HL-60 (cell line): Measurements from ENCODE around the gene HOXD4.

Experiments used
- DNase-seq, 2 experiments: peaks; one replicate each; pipeline ENCODE4 v3.0.0-alpha.2; 2010 to 2020; ENCODE audit warnings: low read depth in 1 of 2, low spot score in 1 of 2
- H3K27ac ChIP-seq: fragments of 250-450 bp; sonication (Bioruptor Pico); replicated peaks from 2 replicates; pipeline ENCODE4 v1.5.1; 2020; ENCODE audit warnings: mild to moderate bottlenecking, moderate library complexity
- H3K27me3 ChIP-seq: fragments of 250-450 bp; sonication (Bioruptor Pico); 2 replicates; pipeline ENCODE4 v1.5.1; 2021; ENCODE audit warnings: mild to moderate bottlenecking, moderate library complexity; ENCODE audit not compliant: insufficient read depth, poor library complexity, severe bottlenecking
- H3K4me3 ChIP-seq: replicated peaks from 2 replicates; pipeline ENCODE4 v1.5.1; 2011; ENCODE audit warnings: mild to moderate bottlenecking, control low read depth, low read length; ENCODE audit not compliant: insufficient read depth
- GABPA ChIP-seq: IDR thresholded peaks from 2 replicates; pipeline ENCODE4 v1.6.1; 2012; ENCODE audit warnings: low read depth
- POLR2AphosphoS5 ChIP-seq: IDR thresholded peaks from 2 replicates; pipeline ENCODE4 v1.6.1; 2012; ENCODE audit warnings: low read depth
- SPI1 ChIP-seq: IDR thresholded peaks from 2 replicates; pipeline ENCODE4 v1.6.1; 2012; ENCODE audit warnings: low read depth, mild to moderate bottlenecking, borderline replicate concordance
- TF ChIP-seq, protein P1 (sequence below): IDR thresholded peaks from 2 replicates; pipeline ENCODE4 v1.6.1; 2012; ENCODE audit warnings: low read depth; ENCODE audit not compliant: insufficient replicate concordance
- TF ChIP-seq, protein P2 (sequence below): IDR thresholded peaks from one replicate; pipeline ENCODE4 v1.5.1; 2011; ENCODE audit warnings: low read length, control low read depth, inconsistent platforms; ENCODE audit not compliant: insufficient read depth

Gene HOXD4

DNA sequence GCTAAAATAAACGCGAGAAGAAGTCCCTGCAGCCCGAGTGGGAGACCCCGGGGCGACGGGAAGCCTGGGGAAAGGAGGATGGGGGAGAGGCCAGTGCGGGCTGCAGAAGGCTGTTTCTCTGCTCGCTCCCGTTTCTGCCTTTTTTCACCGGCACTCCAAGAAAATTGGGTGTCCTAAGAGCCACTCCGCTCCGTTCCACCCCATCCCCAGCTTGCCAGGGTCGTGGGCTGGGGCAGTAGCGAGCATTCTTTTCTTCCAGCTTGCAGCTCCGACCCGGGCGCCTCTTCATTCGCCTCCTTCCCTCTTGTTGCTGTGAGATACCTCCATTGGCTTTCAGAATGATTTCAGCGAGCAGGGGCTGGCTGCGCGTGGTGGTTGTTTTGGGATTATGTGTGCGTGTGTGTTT, 6.8 kb downstream of the HOXD4 start:
- Histone ChIP-seq H3K4me3 (no peak overlapping the region), H3K27me3 (peaks cover 82% of the 10 kb centered on the region)
- TF ChIP-seq POLR2AphosphoS5, result no peak
- no peak for TF ChIP-seq GABPA
- TF ChIP-seq, protein P1, sequence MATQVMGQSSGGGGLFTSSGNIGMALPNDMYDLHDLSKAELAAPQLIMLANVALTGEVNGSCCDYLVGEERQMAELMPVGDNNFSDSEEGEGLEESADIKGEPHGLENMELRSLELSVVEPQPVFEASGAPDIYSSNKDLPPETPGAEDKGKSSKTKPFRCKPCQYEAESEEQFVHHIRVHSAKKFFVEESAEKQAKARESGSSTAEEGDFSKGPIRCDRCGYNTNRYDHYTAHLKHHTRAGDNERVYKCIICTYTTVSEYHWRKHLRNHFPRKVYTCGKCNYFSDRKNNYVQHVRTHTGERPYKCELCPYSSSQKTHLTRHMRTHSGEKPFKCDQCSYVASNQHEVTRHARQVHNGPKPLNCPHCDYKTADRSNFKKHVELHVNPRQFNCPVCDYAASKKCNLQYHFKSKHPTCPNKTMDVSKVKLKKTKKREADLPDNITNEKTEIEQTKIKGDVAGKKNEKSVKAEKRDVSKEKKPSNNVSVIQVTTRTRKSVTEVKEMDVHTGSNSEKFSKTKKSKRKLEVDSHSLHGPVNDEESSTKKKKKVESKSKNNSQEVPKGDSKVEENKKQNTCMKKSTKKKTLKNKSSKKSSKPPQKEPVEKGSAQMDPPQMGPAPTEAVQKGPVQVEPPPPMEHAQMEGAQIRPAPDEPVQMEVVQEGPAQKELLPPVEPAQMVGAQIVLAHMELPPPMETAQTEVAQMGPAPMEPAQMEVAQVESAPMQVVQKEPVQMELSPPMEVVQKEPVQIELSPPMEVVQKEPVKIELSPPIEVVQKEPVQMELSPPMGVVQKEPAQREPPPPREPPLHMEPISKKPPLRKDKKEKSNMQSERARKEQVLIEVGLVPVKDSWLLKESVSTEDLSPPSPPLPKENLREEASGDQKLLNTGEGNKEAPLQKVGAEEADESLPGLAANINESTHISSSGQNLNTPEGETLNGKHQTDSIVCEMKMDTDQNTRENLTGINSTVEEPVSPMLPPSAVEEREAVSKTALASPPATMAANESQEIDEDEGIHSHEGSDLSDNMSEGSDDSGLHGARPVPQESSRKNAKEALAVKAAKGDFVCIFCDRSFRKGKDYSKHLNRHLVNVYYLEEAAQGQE, result no peak
- TF ChIP-seq SPI1, result no peak
- TF ChIP-seq, protein P2, sequence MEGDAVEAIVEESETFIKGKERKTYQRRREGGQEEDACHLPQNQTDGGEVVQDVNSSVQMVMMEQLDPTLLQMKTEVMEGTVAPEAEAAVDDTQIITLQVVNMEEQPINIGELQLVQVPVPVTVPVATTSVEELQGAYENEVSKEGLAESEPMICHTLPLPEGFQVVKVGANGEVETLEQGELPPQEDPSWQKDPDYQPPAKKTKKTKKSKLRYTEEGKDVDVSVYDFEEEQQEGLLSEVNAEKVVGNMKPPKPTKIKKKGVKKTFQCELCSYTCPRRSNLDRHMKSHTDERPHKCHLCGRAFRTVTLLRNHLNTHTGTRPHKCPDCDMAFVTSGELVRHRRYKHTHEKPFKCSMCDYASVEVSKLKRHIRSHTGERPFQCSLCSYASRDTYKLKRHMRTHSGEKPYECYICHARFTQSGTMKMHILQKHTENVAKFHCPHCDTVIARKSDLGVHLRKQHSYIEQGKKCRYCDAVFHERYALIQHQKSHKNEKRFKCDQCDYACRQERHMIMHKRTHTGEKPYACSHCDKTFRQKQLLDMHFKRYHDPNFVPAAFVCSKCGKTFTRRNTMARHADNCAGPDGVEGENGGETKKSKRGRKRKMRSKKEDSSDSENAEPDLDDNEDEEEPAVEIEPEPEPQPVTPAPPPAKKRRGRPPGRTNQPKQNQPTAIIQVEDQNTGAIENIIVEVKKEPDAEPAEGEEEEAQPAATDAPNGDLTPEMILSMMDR, result no peak

DNA sequence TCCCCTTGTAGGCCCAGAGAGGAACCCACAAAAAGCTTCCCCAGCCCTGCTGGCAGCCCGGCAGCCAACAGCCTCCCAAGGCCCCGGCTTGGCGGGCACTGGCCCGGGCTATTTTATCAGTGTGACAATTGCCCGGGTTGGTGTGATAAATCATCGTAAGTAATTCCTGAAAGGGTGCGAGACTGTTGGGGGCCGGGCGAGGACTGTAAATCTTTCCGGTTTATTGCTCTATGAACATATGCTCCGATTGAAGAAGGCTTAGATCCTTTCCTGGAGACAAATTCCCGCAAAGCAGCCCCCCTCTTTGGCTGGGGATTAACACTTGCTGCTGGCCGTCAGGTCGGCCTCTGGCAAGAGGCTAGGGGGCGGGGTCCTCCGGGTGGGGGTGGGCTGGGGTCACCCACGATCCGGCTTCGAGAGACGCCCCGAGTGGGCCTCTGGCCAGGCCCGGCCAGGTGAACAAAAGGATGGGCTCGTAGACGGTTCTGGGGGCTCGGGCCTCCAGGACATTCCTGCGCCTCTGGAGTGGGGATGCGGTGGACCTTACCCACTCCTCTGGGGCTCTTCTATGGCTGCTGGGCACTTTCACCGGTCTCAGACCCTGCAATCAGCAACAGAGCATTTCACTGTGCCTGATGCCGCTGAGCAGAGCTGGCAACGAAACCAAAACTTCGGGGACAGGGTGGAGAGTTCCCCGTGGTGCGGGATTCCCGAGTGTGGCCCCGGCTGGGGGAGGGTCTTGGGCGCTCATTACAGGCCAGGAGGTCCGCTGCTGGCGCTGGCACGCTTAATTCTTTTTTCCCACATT, 7.7 kb downstream of the HOXD4 start:
- H3K27me3 ChIP-seq, result peaks cover 82% of the 10 kb centered on the region
- TF ChIP-seq, protein P1, result no peak
- no peak for TF ChIP-seq GABPA
- no peak for TF ChIP-seq POLR2AphosphoS5
- TF ChIP-seq SPI1, result no peak
- TF ChIP-seq, protein P2, result no peak
- H3K27ac ChIP-seq, result no peak overlapping the region
- DNase-seq, result no peak
- H3K4me3 ChIP-seq, result no peak overlapping the region

More for the DNA sequence above, 6.8 kb downstream of the HOXD4 start:
- no peak overlapping the region for H3K27ac ChIP-seq
- DNase-seq, result no peak

DNA sequence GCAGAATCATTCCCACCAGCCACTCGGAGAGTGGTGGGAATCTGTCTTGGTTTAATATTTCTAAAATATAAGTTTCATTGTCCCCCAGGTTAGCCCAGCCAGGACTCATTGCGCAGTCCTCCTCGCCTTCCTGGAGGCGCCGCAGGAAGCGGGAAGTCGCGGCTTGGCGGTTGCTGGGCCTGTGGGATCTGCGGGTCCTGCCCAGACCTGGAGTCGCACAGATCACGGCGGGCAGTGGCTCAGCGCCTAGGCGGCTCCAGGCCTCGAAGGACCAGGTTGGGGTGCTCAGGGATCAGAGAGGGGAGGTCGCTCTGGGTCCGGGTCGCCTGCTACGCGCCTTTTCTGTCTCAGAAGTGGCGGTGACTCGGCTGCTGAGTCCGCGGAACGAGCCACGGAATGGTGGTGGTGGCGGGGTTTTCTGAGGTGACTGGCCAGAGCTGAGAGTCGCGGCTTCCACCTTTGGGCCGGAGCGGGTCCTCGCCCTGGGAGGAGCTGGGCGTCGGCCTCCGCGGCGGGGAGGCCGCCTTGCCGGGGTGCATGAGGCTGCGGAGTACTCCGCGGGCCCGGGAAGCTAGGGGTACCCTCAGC, 8.4 kb downstream of the HOXD4 start:
- Histone ChIP-seq H3K4me3 (no peak overlapping the region), H3K27ac (no peak overlapping the region), H3K27me3 (peaks cover 85% of the 10 kb centered on the region)
- DNase-seq, result no peak
- TF ChIP-seq SPI1 (no peak), GABPA (no peak)

DNA sequence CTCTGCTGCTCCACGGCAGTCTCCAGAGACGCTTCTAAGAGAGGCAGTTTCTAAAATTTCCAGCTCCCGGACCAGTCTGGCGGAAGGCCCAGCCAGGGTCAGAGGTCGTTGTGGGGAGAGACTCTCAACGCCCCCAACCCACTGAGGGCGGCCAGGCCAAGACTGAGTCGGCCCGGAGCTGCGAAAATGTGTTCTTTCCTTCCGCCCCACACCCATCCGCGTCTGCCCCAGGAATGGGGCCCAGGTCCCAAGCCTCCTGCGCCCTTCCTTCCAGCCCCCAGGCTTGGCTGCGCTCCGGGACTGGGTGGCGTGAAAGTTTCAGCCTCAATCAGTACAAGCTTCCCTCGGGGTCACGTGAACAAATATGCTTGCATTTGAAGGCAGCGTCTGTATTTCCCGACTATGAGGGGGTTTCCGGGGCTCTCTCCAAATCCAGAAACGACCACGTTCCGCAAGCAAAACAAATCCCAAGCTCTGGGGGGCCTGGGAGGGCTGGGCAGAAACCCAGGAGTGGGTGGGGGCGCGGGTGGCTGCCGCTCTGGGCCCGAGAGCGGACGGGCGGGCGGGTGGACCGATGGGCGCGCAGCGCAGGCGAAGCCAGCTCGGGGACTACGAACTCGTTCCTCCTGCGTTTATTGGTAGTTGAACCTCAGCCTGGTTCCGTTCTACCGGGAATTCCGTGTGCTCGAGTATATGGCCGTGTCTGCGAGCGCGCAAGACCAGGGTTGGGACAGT, 9.1 kb downstream of the HOXD4 start:
- H3K27me3 ChIP-seq, result peaks cover 85% of the 10 kb centered on the region
- H3K27ac ChIP-seq, result no peak overlapping the region
- DNase-seq, result no peak
- H3K4me3 ChIP-seq, result no peak overlapping the region
- TF ChIP-seq, protein P2, result no peak
- no peak for TF ChIP-seq SPI1
- TF ChIP-seq POLR2AphosphoS5, result no peak
- TF ChIP-seq GABPA, result no peak
- TF ChIP-seq, protein P1, result no peak
